HG02798 (cell line): ENCODE data around the gene MYLK.

Experiments used
- ATAC-seq: cut with Tn5 transposase; IDR thresholded peaks from one replicate; pipeline ENCODE4 v1.9.1; 2021; ENCODE audit warnings: mild to moderate bottlenecking; ENCODE audit not compliant: unreplicated experiment, poor library complexity

The MYLK gene

GRCh38 chr3:123637841-123638240 lies 246.3 kb downstream of the MYLK start:
- ATAC-seq, result no peak

GRCh38 chr3:123637131-123637530 lies 247.0 kb downstream of the MYLK start:
- no peak for ATAC-seq

- ATAC-seq, result no peak
These were observed 247.7 kb downstream of the MYLK start for GRCh38 chr3:123636431-123636841.

GRCh38 chr3:123635717-123636116 lies 248.4 kb downstream of the MYLK start:
- no peak for ATAC-seq

GRCh38 chr3:123635217-123635616 lies 248.9 kb downstream of the MYLK start:
- ATAC-seq, result no peak

GRCh38 chr3:123634149-123635051 lies 249.7 kb downstream of the MYLK start:
- no peak for ATAC-seq

GRCh38 chr3:123633530-123633929 lies 250.6 kb downstream of the MYLK start:
- ATAC-seq, result no peak

GRCh38 chr3:123632161-123632655 lies 251.9 kb downstream of the MYLK start:
- no peak for ATAC-seq

- ATAC-seq, result no peak
These were observed 254.4 kb downstream of the MYLK start for GRCh38 chr3:123629747-123630047.

- no peak for ATAC-seq
These were observed 255.0 kb downstream of the MYLK start for GRCh38 chr3:123628996-123629746.

- no peak for ATAC-seq
These were observed 256.2 kb downstream of the MYLK start for GRCh38 chr3:123627673-123628670.

GRCh38 chr3:123626881-123627280 lies 257.3 kb downstream of the MYLK start:
- ATAC-seq, result no peak

- no peak for ATAC-seq
These were observed 259.8 kb downstream of the MYLK start for GRCh38 chr3:123624302-123624701.

GRCh38 chr3:123623346-123623880 lies 260.7 kb downstream of the MYLK start:
- no peak for ATAC-seq

- ATAC-seq, result no peak
These were observed 261.4 kb downstream of the MYLK start for GRCh38 chr3:123622766-123623165.

GRCh38 chr3:123621850-123622189 lies 262.3 kb downstream of the MYLK start:
- no peak for ATAC-seq

- ATAC-seq, result no peak
These were observed 262.8 kb downstream of the MYLK start for GRCh38 chr3:123621186-123621849.

- ATAC-seq, result no peak
These were observed 263.8 kb downstream of the MYLK start for GRCh38 chr3:123620343-123620742.

GRCh38 chr3:123618768-123619484 lies 265.2 kb downstream of the MYLK start:
- no peak for ATAC-seq
